ENCODE results near the gene COMMD1. TPM values are rescaled to one million over a fixed set of nuclear protein-coding genes. Genes with fewer than 3 reads are reported as not detected.
A peak's percentile ranks its signal among the peaks of the same experiment; 100 is the strongest.

The COMMD1 gene
- total and polyA plus RNA-seq, 4 donors, result 43.1 to 73.0 (median 57.2) TPM

GRCh38 chr2:61980758-61981157 is 75.3 kb downstream of the COMMD1 start:
- Histone ChIP-seq H3K9me3 (ENCODE audit: control insufficient read depth, insufficient read depth, low read length) (peaks cover 3% of the 10 kb centered on the region), H3K27me3 (ENCODE audit: control insufficient read depth, insufficient read depth, low read length) (no peaks in the 10 kb centered on the region), H3K4me3 (ENCODE audit: low read depth, low read length) (no peak overlapping the region), H3K36me3 (ENCODE audit: control insufficient read depth, insufficient read depth, low read length) (no peaks in the 10 kb centered on the region), H3K27ac (ENCODE audit: low read depth, low read length) (no peak overlapping the region), H3K4me1 (ENCODE audit: control insufficient read depth, insufficient read depth, low read length) (no peaks in the 10 kb centered on the region)
- DNase-seq (ENCODE audit: low read depth in 4 of 6, low spot score in 6 of 6), result no peak
- 90% methylated on average over 1 of the region's 1 CpG for WGBS (ENCODE audit: insufficient coverage)

- H3K27me3 ChIP-seq (ENCODE audit: control insufficient read depth, insufficient read depth, low read length), result no peaks in the 10 kb centered on the region
- H3K4me3 ChIP-seq (ENCODE audit: low read depth, low read length), result no peak overlapping the region
- peaks cover 3% of the 10 kb centered on the region for H3K9me3 ChIP-seq (ENCODE audit: control insufficient read depth, insufficient read depth, low read length)
- H3K4me1 ChIP-seq (ENCODE audit: control insufficient read depth, insufficient read depth, low read length), result no peaks in the 10 kb centered on the region
- no peak overlapping the region for H3K27ac ChIP-seq (ENCODE audit: low read depth, low read length)
- DNase-seq (ENCODE audit: low read depth in 4 of 6, low spot score in 6 of 6), result no peak
- no CpG with 5 or more reads among the region's 1 CpG for WGBS (ENCODE audit: insufficient coverage)
- H3K36me3 ChIP-seq (ENCODE audit: control insufficient read depth, insufficient read depth, low read length), result no peaks in the 10 kb centered on the region
These were observed 79.2 kb downstream of the COMMD1 start for GRCh38 chr2:61984682-61985081.

- no peak for DNase-seq (ENCODE audit: low read depth in 4 of 6, low spot score in 6 of 6)
- Histone ChIP-seq H3K4me1 (ENCODE audit: control insufficient read depth, insufficient read depth, low read length) (no peaks in the 10 kb centered on the region), H3K36me3 (ENCODE audit: control insufficient read depth, insufficient read depth, low read length) (no peaks in the 10 kb centered on the region), H3K27ac (ENCODE audit: low read depth, low read length) (no peak overlapping the region), H3K9me3 (ENCODE audit: control insufficient read depth, insufficient read depth, low read length) (no peaks in the 10 kb centered on the region), H3K4me3 (ENCODE audit: low read depth, low read length) (no peak overlapping the region), H3K27me3 (ENCODE audit: control insufficient read depth, insufficient read depth, low read length) (no peaks in the 10 kb centered on the region)
- 83% methylated on average over 2 of the region's 6 CpGs for WGBS (ENCODE audit: insufficient coverage)
These were observed 83.2 kb downstream of the COMMD1 start for GRCh38 chr2:61988462-61989366.

- Histone ChIP-seq H3K27me3 (ENCODE audit: control insufficient read depth, insufficient read depth, low read length) (no peaks in the 10 kb centered on the region), H3K4me3 (ENCODE audit: low read depth, low read length) (no peak overlapping the region), H3K27ac (ENCODE audit: low read depth, low read length) (no peak overlapping the region), H3K4me1 (ENCODE audit: control insufficient read depth, insufficient read depth, low read length) (peaks cover 3% of the 10 kb centered on the region), H3K9me3 (ENCODE audit: control insufficient read depth, insufficient read depth, low read length) (no peaks in the 10 kb centered on the region), H3K36me3 (ENCODE audit: control insufficient read depth, insufficient read depth, low read length) (no peaks in the 10 kb centered on the region)
- peak in 5 of 6 donors; percentile 29 to 89 (median 41) for DNase-seq (ENCODE audit: low read depth in 4 of 6, low spot score in 6 of 6)
- 71% methylated on average over 3 of the region's 3 CpGs for WGBS (ENCODE audit: insufficient coverage)
These were observed 88.0 kb downstream of the COMMD1 start for GRCh38 chr2:61993422-61994024.

- H3K27me3 ChIP-seq (ENCODE audit: control insufficient read depth, insufficient read depth, low read length), result no peaks in the 10 kb centered on the region
- H3K4me1 ChIP-seq (ENCODE audit: control insufficient read depth, insufficient read depth, low read length), result peaks cover 3% of the 10 kb centered on the region
- H3K4me3 ChIP-seq (ENCODE audit: low read depth, low read length), result no peak overlapping the region
- no peak overlapping the region for H3K27ac ChIP-seq (ENCODE audit: low read depth, low read length)
- DNase-seq (ENCODE audit: low read depth in 4 of 6, low spot score in 6 of 6), result peak in 1 of 6 donors; percentile 29
- WGBS (ENCODE audit: insufficient coverage), result no CpG with 5 or more reads among the region's 1 CpG
- no peaks in the 10 kb centered on the region for H3K9me3 ChIP-seq (ENCODE audit: control insufficient read depth, insufficient read depth, low read length)
- H3K36me3 ChIP-seq (ENCODE audit: control insufficient read depth, insufficient read depth, low read length), result no peaks in the 10 kb centered on the region
These were observed 89.1 kb downstream of the COMMD1 start for GRCh38 chr2:61994531-61994930.

- WGBS (ENCODE audit: insufficient coverage), result 95% methylated on average over 4 of the region's 4 CpGs
- H3K4me3 ChIP-seq (ENCODE audit: low read depth, low read length), result no peak overlapping the region
- peaks cover 3% of the 10 kb centered on the region for H3K4me1 ChIP-seq (ENCODE audit: control insufficient read depth, insufficient read depth, low read length)
- no peaks in the 10 kb centered on the region for H3K36me3 ChIP-seq (ENCODE audit: control insufficient read depth, insufficient read depth, low read length)
- no peak for DNase-seq (ENCODE audit: low read depth in 4 of 6, low spot score in 6 of 6)
- H3K27me3 ChIP-seq (ENCODE audit: control insufficient read depth, insufficient read depth, low read length), result no peaks in the 10 kb centered on the region
- H3K27ac ChIP-seq (ENCODE audit: low read depth, low read length), result no peak overlapping the region
- H3K9me3 ChIP-seq (ENCODE audit: control insufficient read depth, insufficient read depth, low read length), result no peaks in the 10 kb centered on the region
These were observed 89.6 kb downstream of the COMMD1 start for GRCh38 chr2:61995065-61995464.

- Histone ChIP-seq H3K27me3 (ENCODE audit: control insufficient read depth, insufficient read depth, low read length) (no peaks in the 10 kb centered on the region), H3K4me1 (ENCODE audit: control insufficient read depth, insufficient read depth, low read length) (peaks cover 3% of the 10 kb centered on the region), H3K27ac (ENCODE audit: low read depth, low read length) (no peak overlapping the region), H3K36me3 (ENCODE audit: control insufficient read depth, insufficient read depth, low read length) (no peaks in the 10 kb centered on the region), H3K4me3 (ENCODE audit: low read depth, low read length) (no peak overlapping the region), H3K9me3 (ENCODE audit: control insufficient read depth, insufficient read depth, low read length) (no peaks in the 10 kb centered on the region)
- DNase-seq (ENCODE audit: low read depth in 4 of 6, low spot score in 6 of 6), result no peak
- WGBS (ENCODE audit: insufficient coverage), result 83% methylated on average over 1 of the region's 2 CpGs
These were observed 90.0 kb downstream of the COMMD1 start for GRCh38 chr2:61995515-61995914.

GRCh38 chr2:61998426-61998825 is 93.0 kb downstream of the COMMD1 start:
- no peak overlapping the region for H3K4me3 ChIP-seq (ENCODE audit: low read depth, low read length)
- H3K9me3 ChIP-seq (ENCODE audit: control insufficient read depth, insufficient read depth, low read length), result no peaks in the 10 kb centered on the region
- peaks cover 3% of the 10 kb centered on the region for H3K4me1 ChIP-seq (ENCODE audit: control insufficient read depth, insufficient read depth, low read length)
- WGBS (ENCODE audit: insufficient coverage), result 96% methylated on average over 6 of the region's 8 CpGs
- H3K27me3 ChIP-seq (ENCODE audit: control insufficient read depth, insufficient read depth, low read length), result no peaks in the 10 kb centered on the region
- peak in 1 of 6 donors; percentile 63 for DNase-seq (ENCODE audit: low read depth in 4 of 6, low spot score in 6 of 6)
- no peaks in the 10 kb centered on the region for H3K36me3 ChIP-seq (ENCODE audit: control insufficient read depth, insufficient read depth, low read length)
- H3K27ac ChIP-seq (ENCODE audit: low read depth, low read length), result no peak overlapping the region

GRCh38 chr2:62000538-62000937 is 95.1 kb downstream of the COMMD1 start:
- Histone ChIP-seq H3K4me1 (ENCODE audit: control insufficient read depth, insufficient read depth, low read length) (peaks cover 3% of the 10 kb centered on the region), H3K9me3 (ENCODE audit: control insufficient read depth, insufficient read depth, low read length) (no peaks in the 10 kb centered on the region), H3K27ac (ENCODE audit: low read depth, low read length) (no peak overlapping the region), H3K36me3 (ENCODE audit: control insufficient read depth, insufficient read depth, low read length) (no peaks in the 10 kb centered on the region), H3K4me3 (ENCODE audit: low read depth, low read length) (no peak overlapping the region), H3K27me3 (ENCODE audit: control insufficient read depth, insufficient read depth, low read length) (no peaks in the 10 kb centered on the region)
- 92% methylated on average over 2 of the region's 5 CpGs for WGBS (ENCODE audit: insufficient coverage)
- DNase-seq (ENCODE audit: low read depth in 4 of 6, low spot score in 6 of 6), result no peak

- Histone ChIP-seq H3K9me3 (ENCODE audit: control insufficient read depth, insufficient read depth, low read length) (no peaks in the 10 kb centered on the region), H3K36me3 (ENCODE audit: control insufficient read depth, insufficient read depth, low read length) (no peaks in the 10 kb centered on the region), H3K27me3 (ENCODE audit: control insufficient read depth, insufficient read depth, low read length) (no peaks in the 10 kb centered on the region), H3K4me1 (ENCODE audit: control insufficient read depth, insufficient read depth, low read length) (peaks cover 3% of the 10 kb centered on the region), H3K4me3 (ENCODE audit: low read depth, low read length) (no peak overlapping the region), H3K27ac (ENCODE audit: low read depth, low read length) (no peak overlapping the region)
- no peak for DNase-seq (ENCODE audit: low read depth in 4 of 6, low spot score in 6 of 6)
These were observed 96.0 kb downstream of the COMMD1 start for GRCh38 chr2:62001431-62001830.

Data from spinal cord (tissue), 10 donors.